GM12878 (cell line): ENCODE data around the gene LAMP5.

ENCODE experiments used
- CEBPB ChIP-seq, 2 experiments: fragments of 150-350 bp in 1 of 2; IDR thresholded peaks; 2 replicates each; pipeline ENCODE4 v1.6.1; 2012 to 2014; ENCODE audit warnings: low read depth in 2 of 2, low read length in 2 of 2, borderline replicate concordance in 1 of 2, inconsistent platforms in 1 of 2
- CTCF ChIP-seq, 3 experiments: IDR thresholded peaks in 2 of 3; conservative IDR thresholded peaks in 1 of 3; 2 replicates each; pipeline ENCODE4 v1.5.1; 2011; ENCODE audit warnings: low read depth in 3 of 3, low read length in 3 of 3, mild to moderate bottlenecking in 3 of 3, control low read depth in 2 of 3, moderate library complexity in 2 of 3, inconsistent platforms in 1 of 3, mixed read lengths in 1 of 3; ENCODE audit not compliant: control insufficient read depth in 2 of 3, insufficient read depth in 1 of 3; ENCODE audit errors: extremely low read depth in 1 of 3
- RBBP5 ChIP-seq: fragments of 200-600 bp; sonication (generic); conservative IDR thresholded peaks from 2 replicates; pipeline ENCODE4 v1.6.1; 2016
- TBL1XR1 ChIP-seq: IDR thresholded peaks from 2 replicates; pipeline ENCODE4 v1.6.1; 2012; ENCODE audit warnings: low read depth, low read length, improper control_type of control experiment
- TCF12 ChIP-seq: IDR thresholded peaks from 2 replicates; pipeline ENCODE4 v1.6.1; 2011; ENCODE audit warnings: low read depth, mild to moderate bottlenecking, low read length
- TF ChIP-seq, protein P1 (sequence below): IDR thresholded peaks from 2 replicates; pipeline ENCODE4 v1.6.1; 2012; ENCODE audit warnings: low read depth, low read length, improper control_type of control experiment

GRCh38 chr20:9550283-9550682 is 35.9 kb downstream of the LAMP5 start:
- TF ChIP-seq CTCF (IDR thresholded peaks at IDR 0.05 in 2 of 3, conservative IDR thresholded peaks at IDR 0.05 in 1 of 3; ENCODE audit: control insufficient read depth in 2 of 3, extremely low read depth in 1 of 3, insufficient read depth in 1 of 3, low read depth in 3 of 3, low read length in 3 of 3) (no peak), CEBPB (IDR thresholded peaks at IDR 0.05; ENCODE audit: borderline replicate concordance in 1 of 2, low read depth in 2 of 2, low read length in 2 of 2) (no peak), TCF12 (no peak), RBBP5 (no peak), TBL1XR1 (no peak)
- TF ChIP-seq, protein P1, sequence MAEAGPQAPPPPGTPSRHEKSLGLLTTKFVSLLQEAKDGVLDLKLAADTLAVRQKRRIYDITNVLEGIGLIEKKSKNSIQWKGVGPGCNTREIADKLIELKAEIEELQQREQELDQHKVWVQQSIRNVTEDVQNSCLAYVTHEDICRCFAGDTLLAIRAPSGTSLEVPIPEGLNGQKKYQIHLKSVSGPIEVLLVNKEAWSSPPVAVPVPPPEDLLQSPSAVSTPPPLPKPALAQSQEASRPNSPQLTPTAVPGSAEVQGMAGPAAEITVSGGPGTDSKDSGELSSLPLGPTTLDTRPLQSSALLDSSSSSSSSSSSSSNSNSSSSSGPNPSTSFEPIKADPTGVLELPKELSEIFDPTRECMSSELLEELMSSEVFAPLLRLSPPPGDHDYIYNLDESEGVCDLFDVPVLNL, result no peak
